Measurements from ENCODE around the gene KITLG. TPM values are rescaled to one million over a fixed set of nuclear protein-coding genes. Genes with fewer than 3 reads are reported as not detected.

Gene KITLG
- total RNA-seq, 1 experiment from 2014 or later, result 11.7 TPM

GRCh38 chr12:88597365-88597764 lies 17.1 kb upstream of the KITLG start:
- Histone ChIP-seq H3K9ac (ENCODE audit: extremely low read depth, insufficient read length, low read length) (no peak overlapping the region), H3K4me1 (ENCODE audit: insufficient read depth, low read length) (no peaks in the 10 kb centered on the region), H3K23me2 (ENCODE audit: insufficient read length, low read depth, low read length, poor library complexity, severe bottlenecking) (no peaks in the 10 kb centered on the region), H3K79me1 (ENCODE audit: insufficient read depth, low read depth, low read length, poor library complexity, severe bottlenecking) (no peaks in the 10 kb centered on the region), H2BK12ac (ENCODE audit: insufficient read length, low read depth, low read length) (no peak overlapping the region), H2BK120ac (ENCODE audit: low read depth, low read length, poor library complexity, severe bottlenecking) (no peak overlapping the region), H3T11ph (ENCODE audit: low read length) (no peak overlapping the region), H4K91ac (ENCODE audit: insufficient read length, low read depth, low read length) (no peak overlapping the region), H3K79me2 (ENCODE audit: insufficient read depth, low read length) (no peaks in the 10 kb centered on the region), H3K27me3 (ENCODE audit: insufficient read depth, low read length) (no peaks in the 10 kb centered on the region), H2AK5ac (ENCODE audit: insufficient read length, low read length) (no peak overlapping the region), H4K5ac (ENCODE audit: insufficient read length, low read depth, low read length) (no peak overlapping the region), H2BK5ac (ENCODE audit: insufficient read length, low read length) (no peak overlapping the region), H4K20me1 (ENCODE audit: control insufficient read depth, insufficient read depth, insufficient read length) (no peaks in the 10 kb centered on the region), H2AFZ (ENCODE audit: low read length) (no peak overlapping the region), H3K27ac (ENCODE audit: insufficient read length, low read depth, low read length) (no peak overlapping the region), H3K4ac (ENCODE audit: low read depth, low read length) (no peak overlapping the region), H3K14ac (ENCODE audit: insufficient read depth, low read length) (no peak overlapping the region), H3K9me3 (ENCODE audit: control insufficient read depth, low read depth, low read length) (no peaks in the 10 kb centered on the region), H2BK20ac (ENCODE audit: low read depth, low read length, poor library complexity, severe bottlenecking) (no peak overlapping the region), H3K23ac (ENCODE audit: insufficient read length, low read depth, low read length) (no peak overlapping the region), H3K56ac (ENCODE audit: insufficient read length, low read depth, low read length) (no peak overlapping the region), H3K18ac (ENCODE audit: insufficient read length, low read depth, low read length) (no peak overlapping the region), H4K8ac (replicated peaks; ENCODE audit: insufficient read length, low read depth, low read length) (no peak overlapping the region), H2BK15ac (ENCODE audit: low read depth, low read length) (no peak overlapping the region), H3K4me2 (ENCODE audit: insufficient read depth, insufficient read length, low read length) (no peak overlapping the region)
- no peak overlapping the region for H3K4me3 Mint-ChIP-seq
- H3K9me3 Mint-ChIP-seq, result no peaks in the 10 kb centered on the region
- DNase-seq, result no peak
- TF ChIP-seq CTCF (conservative IDR thresholded peaks at IDR 0.05), result no peak
- peaks cover 4% of the 10 kb centered on the region in 2 experiments; a peak in 1 of 4 replicates for H3K4me1 Mint-ChIP-seq
- H3K27ac Mint-ChIP-seq, result no peak overlapping the region
- H3K36me3 Mint-ChIP-seq (ENCODE audit: insufficient read depth in 1 of 3, low read depth in 3 of 3), result no peaks in the 10 kb centered on the region
- H3K27me3 Mint-ChIP-seq (ENCODE audit: low read depth), result no peaks in the 10 kb centered on the region

Data from H9 (cell line).